Smooth muscle cell of the brain vasculature (primary cell): ENCODE results near the gene AMBRA1.

Source experiments
- DNase-seq: peaks from one replicate; pipeline ENCODE4 v3.0.0-alpha.2; 2012; ENCODE audit warnings: low read depth, low spot score

AMBRA1 gene

GRCh38 chr11:46370253-46370652 is 223.6 kb downstream of the AMBRA1 start:
- no peak for DNase-seq

GRCh38 chr11:46369458-46370152 is 224.2 kb downstream of the AMBRA1 start:
- no peak for DNase-seq

- no peak for DNase-seq
Observed at GRCh38 chr11:46367916-46368267, 225.9 kb downstream of the AMBRA1 start.

- DNase-seq: no peak
Observed at GRCh38 chr11:46367244-46367915, 226.4 kb downstream of the AMBRA1 start.

- DNase-seq: no peak
Observed at GRCh38 chr11:46366661-46367161, 227.1 kb downstream of the AMBRA1 start.

GRCh38 chr11:46366260-46366659 is 227.6 kb downstream of the AMBRA1 start:
- no peak for DNase-seq

GRCh38 chr11:46364791-46365190 is 229.0 kb downstream of the AMBRA1 start:
- no peak for DNase-seq

- no peak for DNase-seq
Observed at GRCh38 chr11:46364056-46364455, 229.8 kb downstream of the AMBRA1 start.

- DNase-seq: no peak
Observed at GRCh38 chr11:46363455-46364005, 230.3 kb downstream of the AMBRA1 start.

GRCh38 chr11:46363031-46363407 is 230.8 kb downstream of the AMBRA1 start:
- DNase-seq: no peak

GRCh38 chr11:46362156-46363030 is 231.4 kb downstream of the AMBRA1 start:
- DNase-seq: no peak

- DNase-seq: no peak
Observed at GRCh38 chr11:46361283-46362155, 232.3 kb downstream of the AMBRA1 start.

- DNase-seq: no peak
Observed at GRCh38 chr11:46360878-46361277, 232.9 kb downstream of the AMBRA1 start.

GRCh38 chr11:46359953-46360352 is 233.9 kb downstream of the AMBRA1 start:
- no peak for DNase-seq

GRCh38 chr11:46357483-46357936 is 236.3 kb downstream of the AMBRA1 start:
- DNase-seq: no peak

- DNase-seq: no peak
Observed at GRCh38 chr11:46356924-46357482, 236.8 kb downstream of the AMBRA1 start.

- no peak for DNase-seq
Observed at GRCh38 chr11:46353698-46354097, 240.1 kb downstream of the AMBRA1 start.

- DNase-seq: no peak
Observed at GRCh38 chr11:46352063-46352841, 241.6 kb downstream of the AMBRA1 start.

GRCh38 chr11:46351606-46352005 is 242.2 kb downstream of the AMBRA1 start:
- no peak for DNase-seq

- no peak for DNase-seq
Observed at GRCh38 chr11:46351148-46351547, 242.7 kb downstream of the AMBRA1 start.
